GM19438 (cell line): ENCODE results near the gene ABCC1.

Experiments
- ATAC-seq: cut with Tn5 transposase; IDR thresholded peaks from one replicate; pipeline ENCODE4 v1.9.1; 2021; ENCODE audit warnings: low read depth; ENCODE audit not compliant: unreplicated experiment

ABCC1 gene

DNA sequence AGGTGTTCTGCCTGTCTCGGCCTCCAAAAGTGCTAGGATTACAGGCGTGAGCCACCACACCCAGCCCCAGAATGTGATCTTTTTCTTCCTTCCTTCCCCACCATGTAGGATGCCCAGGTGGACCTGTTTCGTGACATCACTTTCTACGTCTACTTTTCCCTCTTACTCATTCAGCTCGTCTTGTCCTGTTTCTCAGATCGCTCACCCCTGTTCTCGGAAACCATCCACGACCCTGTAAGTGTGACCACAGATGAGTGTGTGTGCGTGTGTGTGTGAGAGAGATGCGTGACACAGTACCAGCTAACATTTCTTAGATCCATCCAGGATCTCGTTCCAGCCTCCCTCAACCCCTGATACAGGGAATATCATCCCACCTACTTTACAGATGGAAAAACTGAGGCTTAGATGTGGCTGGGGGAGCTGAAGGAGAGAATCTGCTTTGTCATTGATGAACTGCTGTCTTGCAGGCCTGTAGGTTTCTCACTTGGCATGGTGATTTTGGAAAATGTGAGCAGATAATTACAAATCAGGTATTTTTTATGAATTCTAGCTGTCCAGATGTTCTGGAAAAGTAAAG is 67.1 kb downstream of the ABCC1 start:
- ATAC-seq, result no peak

DNA sequence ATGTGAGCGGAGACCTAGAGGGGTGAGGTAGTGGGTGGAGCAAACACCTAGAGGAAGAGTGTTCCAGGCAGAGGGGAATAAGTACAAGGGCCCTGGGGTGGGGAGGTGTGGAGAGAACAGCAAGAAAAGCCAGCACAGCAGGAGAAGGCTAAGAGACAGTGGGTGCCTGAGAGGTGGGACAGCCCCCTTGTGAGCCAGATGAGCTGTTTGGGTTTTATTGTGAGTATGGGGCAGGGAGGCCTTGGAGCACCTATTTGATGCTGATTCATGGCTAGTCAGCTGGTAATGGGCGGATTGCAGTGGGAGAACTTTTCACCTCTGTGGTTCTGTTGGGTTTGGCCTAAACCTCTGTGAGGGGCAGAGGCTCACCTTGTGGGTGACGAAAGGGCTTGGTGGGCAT is 68.4 kb downstream of the ABCC1 start:
- ATAC-seq, result no peak

DNA sequence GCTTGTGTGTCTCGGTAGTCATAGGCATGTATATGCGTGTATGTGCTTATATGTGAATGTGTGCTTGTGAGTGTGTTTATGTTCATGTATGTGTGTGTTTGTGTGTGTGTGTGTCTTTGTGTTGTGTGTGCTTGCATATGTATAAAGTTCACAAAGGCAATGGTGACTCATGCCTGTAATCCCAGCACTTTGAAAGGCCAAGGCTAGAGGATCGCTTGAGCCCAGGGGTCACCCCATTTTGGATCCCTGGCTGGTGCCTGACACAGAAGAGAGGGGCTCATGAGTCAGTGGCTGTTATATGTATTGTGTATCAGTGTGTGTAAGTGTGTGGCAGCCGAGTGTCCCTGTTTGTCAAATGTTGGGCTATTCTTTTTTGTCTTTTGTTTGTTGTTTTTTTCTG is 69.3 kb downstream of the ABCC1 start:
- no peak for ATAC-seq

- ATAC-seq, result no peak
Observed at GRCh38 chr16:16019488-16019887, 70.1 kb downstream of the ABCC1 start.

DNA sequence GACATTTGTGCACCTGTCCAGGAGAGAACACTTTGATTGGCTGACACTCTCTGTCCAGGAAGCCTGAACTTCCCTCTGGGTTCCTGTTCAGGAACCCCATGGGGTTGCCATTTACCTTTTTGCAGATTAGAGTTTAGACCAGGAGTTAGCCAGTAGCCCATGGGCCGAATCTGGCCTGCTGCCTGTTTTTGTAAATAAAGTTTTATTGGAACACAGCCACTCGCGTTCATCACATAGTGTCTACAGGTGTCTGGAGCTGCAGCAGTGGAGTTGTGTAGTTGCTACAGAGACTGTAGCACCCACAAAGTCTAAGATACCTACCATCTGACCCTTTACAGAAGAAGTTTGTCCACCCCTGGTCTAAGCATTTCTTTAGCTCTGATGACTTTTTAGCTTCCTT is 70.9 kb downstream of the ABCC1 start:
- no peak for ATAC-seq

- no peak for ATAC-seq
Observed at GRCh38 chr16:16021020-16021419, 71.6 kb downstream of the ABCC1 start.

DNA sequence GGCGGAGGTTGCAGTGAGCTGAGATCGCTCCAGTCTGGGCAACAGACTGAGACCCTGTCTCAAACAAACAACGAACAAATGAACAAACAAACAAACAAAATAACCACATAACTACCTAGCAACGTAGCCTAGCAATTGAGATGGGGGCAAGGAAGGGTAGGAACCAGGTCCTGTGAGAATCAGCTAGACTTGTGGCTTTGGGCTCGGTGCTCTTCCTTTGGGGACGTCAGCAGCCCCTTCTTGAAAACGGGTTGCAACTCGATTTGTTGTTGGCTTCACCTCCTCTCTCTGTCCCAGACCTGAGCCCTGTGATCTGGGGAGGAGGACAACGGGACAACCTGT is 72.2 kb downstream of the ABCC1 start:
- ATAC-seq, result no peak

DNA sequence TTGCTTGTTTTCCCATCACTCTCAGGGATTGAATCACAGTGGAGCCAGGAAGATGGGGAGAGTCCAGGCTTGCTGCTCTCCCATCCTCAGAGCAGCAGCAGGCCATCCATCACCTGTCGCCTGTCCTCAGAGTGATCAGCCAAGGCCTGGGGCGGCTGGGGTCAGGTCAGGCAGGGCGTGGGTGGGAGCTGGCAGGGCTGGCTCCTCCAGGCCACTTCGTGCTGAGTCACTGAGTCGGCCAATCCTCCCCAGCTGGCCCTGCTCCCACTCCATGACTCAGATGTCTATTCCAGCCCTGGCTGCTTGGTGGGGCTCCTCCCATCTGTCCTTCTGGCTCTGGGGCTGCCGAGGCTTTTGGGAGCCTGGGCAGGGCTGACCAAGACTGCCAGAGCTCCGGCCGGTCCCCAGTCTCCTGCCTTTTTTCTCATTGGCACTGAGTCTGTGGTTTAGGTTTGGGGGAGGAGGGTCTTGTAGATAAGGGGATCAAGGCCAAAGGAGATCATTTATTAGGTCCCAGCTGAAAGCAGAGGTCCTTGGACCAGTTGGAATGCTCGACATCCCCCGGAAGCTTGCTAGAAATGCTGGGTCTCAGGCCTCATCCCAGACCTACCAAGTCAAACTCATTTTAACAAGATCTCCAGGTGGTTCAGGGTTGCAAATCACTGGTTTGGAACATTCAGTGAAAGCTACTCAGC is 72.7 kb downstream of the ABCC1 start:
- no peak for ATAC-seq

DNA sequence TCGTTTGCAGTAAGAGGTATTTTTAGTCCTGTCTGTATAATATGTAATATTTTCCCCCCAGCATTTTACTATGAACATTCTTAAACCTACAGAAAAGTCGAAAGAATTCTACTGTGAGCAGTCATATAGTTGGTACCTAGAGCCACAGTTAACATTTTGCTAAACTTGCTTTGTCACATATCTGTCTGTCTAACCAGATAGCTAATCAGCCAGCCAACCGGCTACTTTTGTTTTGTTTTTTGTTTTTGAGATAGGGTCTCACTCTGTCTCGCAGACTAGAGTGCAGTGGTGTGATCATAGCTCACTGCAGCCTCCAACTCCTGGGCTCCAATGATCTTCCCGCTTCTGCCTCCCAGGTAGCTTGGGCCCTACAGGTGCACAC is 73.3 kb downstream of the ABCC1 start:
- no peak for ATAC-seq

DNA sequence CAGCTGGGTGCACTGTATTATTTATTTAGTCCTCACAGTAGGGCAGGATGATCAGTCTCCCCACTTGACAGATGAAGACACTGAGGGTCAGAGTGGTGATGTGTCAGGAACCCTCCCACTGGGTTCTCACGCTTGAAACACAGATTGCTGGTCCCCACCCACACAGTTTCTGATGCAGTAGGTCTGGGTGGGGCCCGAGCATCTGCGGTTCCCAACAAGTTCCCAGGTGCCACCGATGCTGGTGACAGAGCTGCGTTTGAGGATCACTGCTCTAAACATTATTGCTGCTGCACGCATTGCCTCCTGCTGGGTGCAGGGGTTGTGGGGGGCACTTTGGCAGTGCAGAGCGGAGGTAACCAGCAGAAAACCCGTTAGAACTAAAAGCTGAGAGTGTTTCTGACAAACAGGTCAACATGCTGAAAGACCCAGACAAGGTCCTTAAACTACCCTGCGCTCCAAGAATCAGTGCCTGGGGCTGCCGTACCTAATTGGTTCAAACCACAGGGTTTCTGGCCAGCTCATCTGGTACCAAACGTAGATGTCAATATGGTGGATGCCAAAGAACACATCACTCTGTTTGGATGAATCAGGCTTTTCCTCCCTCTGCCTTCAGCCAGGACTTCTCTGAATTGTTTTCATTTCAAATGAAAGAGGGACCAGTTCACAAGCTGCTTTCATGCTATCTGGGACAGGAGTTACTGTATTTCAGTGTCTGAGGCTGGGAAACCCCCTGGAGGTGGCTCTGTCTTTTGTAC is 76.0 kb downstream of the ABCC1 start:
- no peak for ATAC-seq

DNA sequence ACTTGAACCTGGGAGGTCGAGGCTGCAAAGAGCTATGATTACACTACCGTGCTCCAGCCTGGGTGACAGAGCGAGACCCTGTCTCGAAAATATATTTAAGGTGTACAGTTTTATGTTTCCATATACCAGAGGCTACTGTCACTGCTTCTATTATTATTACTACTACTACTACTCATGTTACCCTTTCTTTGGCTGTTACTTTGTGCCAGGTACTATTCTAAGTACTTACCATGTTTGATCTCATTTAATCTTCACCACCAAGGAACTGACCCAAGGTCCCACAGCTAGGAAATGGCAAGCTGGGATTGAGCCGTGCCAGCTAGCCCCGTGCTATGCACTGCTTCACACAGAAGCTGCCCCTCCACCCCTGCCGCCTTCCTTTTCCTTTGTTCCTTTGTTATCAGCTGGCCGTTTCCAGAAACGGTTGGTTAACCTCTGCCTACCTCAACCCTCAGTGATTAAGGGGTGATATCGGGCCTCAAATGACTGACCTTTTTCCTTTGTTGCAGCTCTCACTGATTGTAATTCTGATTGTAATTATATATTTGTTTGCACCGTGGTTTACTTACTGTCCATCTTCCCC is 78.4 kb downstream of the ABCC1 start:
- ATAC-seq, result no peak

DNA sequence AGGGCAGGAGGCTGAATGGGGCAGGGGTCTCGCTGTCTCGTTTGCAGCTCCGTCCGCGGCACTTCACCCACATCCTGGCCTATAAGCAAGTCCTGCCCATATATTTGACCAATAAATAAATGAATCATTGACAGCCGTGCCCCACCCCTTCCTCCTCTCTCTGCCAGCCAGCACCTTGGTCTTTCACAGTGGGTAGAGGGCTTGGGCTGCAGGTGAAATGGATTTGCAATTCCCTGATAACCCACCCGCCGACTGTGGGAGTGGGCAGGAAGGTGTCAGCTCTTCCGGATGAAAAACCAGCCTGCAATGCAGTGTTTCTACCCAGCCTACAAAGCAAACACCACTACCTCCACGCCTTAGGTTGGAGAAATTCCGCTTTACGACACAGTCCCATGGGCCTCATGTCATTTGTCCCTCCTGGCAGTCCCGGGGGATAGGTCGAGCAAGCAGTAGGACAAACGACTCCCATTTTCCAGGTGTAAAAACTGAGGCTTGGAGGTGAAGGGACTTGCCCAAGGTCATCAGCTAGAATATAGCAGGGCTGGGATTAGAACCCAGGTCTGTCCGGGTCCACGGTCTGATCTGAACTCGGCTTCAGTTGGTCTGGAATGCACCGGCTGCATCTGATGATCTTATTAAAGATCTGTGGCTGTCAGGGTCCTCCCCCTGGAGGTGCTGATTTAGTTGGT is 79.0 kb downstream of the ABCC1 start:
- no peak for ATAC-seq

GRCh38 chr16:16029431-16030011 is 80.1 kb downstream of the ABCC1 start:
- no peak for ATAC-seq

- ATAC-seq, result no peak
Observed at GRCh38 chr16:16030449-16030848, 81.0 kb downstream of the ABCC1 start.

GRCh38 chr16:16031401-16031800 is 82.0 kb downstream of the ABCC1 start:
- no peak for ATAC-seq

DNA sequence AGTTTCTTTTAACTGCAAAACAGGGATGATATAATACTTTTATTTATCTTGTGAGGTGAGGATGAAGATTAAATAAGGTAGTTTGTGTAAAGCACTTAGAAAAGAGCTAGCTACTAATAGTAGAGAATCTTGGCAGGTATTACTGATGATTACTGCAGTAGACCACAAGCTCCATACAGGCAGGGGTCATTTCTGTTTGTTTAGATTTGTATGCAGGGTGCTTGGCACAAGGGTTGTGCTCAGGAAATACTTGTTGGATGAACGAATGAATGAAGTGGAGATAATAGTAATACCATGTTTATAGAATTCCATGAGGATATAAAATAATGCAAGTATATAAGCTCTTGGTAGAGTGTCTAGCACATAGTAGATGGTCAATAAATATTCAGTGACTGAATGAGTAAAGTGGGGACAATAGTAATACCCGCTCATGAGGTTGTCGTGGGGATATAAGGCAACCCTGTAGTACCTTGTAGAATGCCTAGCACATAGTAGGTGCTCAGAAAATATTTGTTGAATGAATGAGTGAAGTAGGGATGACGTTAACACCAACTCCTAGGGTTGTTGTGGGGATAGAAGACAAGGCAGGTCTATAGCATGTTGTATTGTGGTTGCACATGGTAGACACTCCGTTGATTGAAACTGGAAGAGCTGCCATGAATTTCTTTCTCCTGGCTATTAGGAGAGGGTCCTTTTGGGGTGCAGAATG is 83.0 kb downstream of the ABCC1 start:
- no peak for ATAC-seq

- ATAC-seq, result no peak
Observed at GRCh38 chr16:16033208-16033717, 83.8 kb downstream of the ABCC1 start.

GRCh38 chr16:16036359-16036792 is 87.0 kb downstream of the ABCC1 start:
- no peak for ATAC-seq

GRCh38 chr16:16037521-16037920 is 88.1 kb downstream of the ABCC1 start:
- ATAC-seq, result no peak

GRCh38 chr16:16037970-16038369 is 88.6 kb downstream of the ABCC1 start:
- ATAC-seq, result no peak
